ENCODE measurements around the gene RIC1. TPM values are rescaled to one million over a fixed set of nuclear protein-coding genes. Genes with fewer than 3 reads are reported as not detected.

RIC1 gene
- total RNA-seq, 1 experiment from 2014 or later, result 86.8 TPM

DNA sequence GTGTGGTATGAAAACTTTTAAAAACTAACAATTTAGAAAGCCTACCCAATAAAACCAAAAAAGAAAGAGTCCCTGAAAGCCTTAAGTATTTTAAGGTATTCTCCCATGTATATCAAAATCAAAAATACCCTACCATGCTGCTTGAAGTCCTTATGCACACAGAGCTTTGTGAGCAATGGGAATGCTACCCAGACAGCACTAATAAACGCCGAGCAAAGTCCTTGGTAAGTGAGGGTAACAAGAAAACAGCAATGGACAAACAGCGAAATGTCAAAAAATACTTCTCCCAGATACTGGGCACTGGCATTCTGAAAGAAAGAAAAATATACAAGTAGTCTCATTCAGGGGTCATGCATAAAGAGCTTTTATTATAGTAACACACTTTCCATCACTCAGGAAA lies 176.6 kb downstream of the RIC1 start:
- H4K20me1 ChIP-seq (ENCODE audit: insufficient read depth, low read depth, low read length), result no peaks in the 10 kb centered on the region
- H3K27ac ChIP-seq (ENCODE audit: low read length), result no peak overlapping the region
- H3K4me1 ChIP-seq (ENCODE audit: low read length), result no peaks in the 10 kb centered on the region
- H3K4me3 ChIP-seq (ENCODE audit: low read length), result no peak overlapping the region
- H3K9ac ChIP-seq (ENCODE audit: low read length), result no peak overlapping the region
- no peak overlapping the region for H3K4me2 ChIP-seq (ENCODE audit: low read depth, low read length, poor library complexity, severe bottlenecking)
- no peak for DNase-seq
- no peaks in the 10 kb centered on the region for H3K27me3 ChIP-seq (ENCODE audit: low read length)
- no peaks in the 10 kb centered on the region for H3K9me3 ChIP-seq (ENCODE audit: low read length)
- H3K36me3 ChIP-seq (ENCODE audit: insufficient read depth, low read length), result peaks cover 23% of the 10 kb centered on the region; the same call in 1 of the 2 replicates
- no peaks in the 10 kb centered on the region for H3K9me2 ChIP-seq (replicated peaks; ENCODE audit: insufficient read depth, low read length)
- H2AFZ ChIP-seq (ENCODE audit: low read length), result no peak overlapping the region
- H3K79me2 ChIP-seq (ENCODE audit: low read length), result no peaks in the 10 kb centered on the region

GRCh38 chr9:5811751-5812150 lies 182.8 kb downstream of the RIC1 start:
- Histone ChIP-seq H3K79me2 (ENCODE audit: low read length) (peaks cover 23% of the 10 kb centered on the region; the same call in 1 of the 2 replicates), H3K4me2 (ENCODE audit: low read depth, low read length, poor library complexity, severe bottlenecking) (no peak overlapping the region), H3K27ac (ENCODE audit: low read length) (no peak overlapping the region), H3K9ac (ENCODE audit: low read length) (no peak overlapping the region), H4K20me1 (ENCODE audit: insufficient read depth, low read depth, low read length) (no peaks in the 10 kb centered on the region), H3K9me3 (ENCODE audit: low read length) (no peaks in the 10 kb centered on the region), H3K36me3 (ENCODE audit: insufficient read depth, low read length) (peaks cover 27% of the 10 kb centered on the region; the same call in 1 of the 2 replicates), H3K9me2 (replicated peaks; ENCODE audit: insufficient read depth, low read length) (no peaks in the 10 kb centered on the region), H3K4me3 (ENCODE audit: low read length) (no peak overlapping the region), H3K27me3 (ENCODE audit: low read length) (no peaks in the 10 kb centered on the region), H2AFZ (ENCODE audit: low read length) (no peak overlapping the region), H3K4me1 (ENCODE audit: low read length) (no peaks in the 10 kb centered on the region)
- no peak for DNase-seq

GRCh38 chr9:5813824-5814223 lies 184.9 kb downstream of the RIC1 start:
- no peak for DNase-seq
- Histone ChIP-seq H3K36me3 (ENCODE audit: insufficient read depth, low read length) (peaks cover 38% of the 10 kb centered on the region), H3K9me3 (ENCODE audit: low read length) (no peaks in the 10 kb centered on the region), H2AFZ (ENCODE audit: low read length) (no peak overlapping the region), H3K9ac (ENCODE audit: low read length) (no peak overlapping the region), H3K4me1 (ENCODE audit: low read length) (no peaks in the 10 kb centered on the region), H3K27ac (ENCODE audit: low read length) (no peak overlapping the region), H4K20me1 (ENCODE audit: insufficient read depth, low read depth, low read length) (no peaks in the 10 kb centered on the region), H3K9me2 (replicated peaks; ENCODE audit: insufficient read depth, low read length) (no peaks in the 10 kb centered on the region), H3K4me2 (ENCODE audit: low read depth, low read length, poor library complexity, severe bottlenecking) (no peak overlapping the region), H3K27me3 (ENCODE audit: low read length) (no peaks in the 10 kb centered on the region), H3K79me2 (ENCODE audit: low read length) (peaks cover 37% of the 10 kb centered on the region), H3K4me3 (ENCODE audit: low read length) (no peak overlapping the region)

DNA sequence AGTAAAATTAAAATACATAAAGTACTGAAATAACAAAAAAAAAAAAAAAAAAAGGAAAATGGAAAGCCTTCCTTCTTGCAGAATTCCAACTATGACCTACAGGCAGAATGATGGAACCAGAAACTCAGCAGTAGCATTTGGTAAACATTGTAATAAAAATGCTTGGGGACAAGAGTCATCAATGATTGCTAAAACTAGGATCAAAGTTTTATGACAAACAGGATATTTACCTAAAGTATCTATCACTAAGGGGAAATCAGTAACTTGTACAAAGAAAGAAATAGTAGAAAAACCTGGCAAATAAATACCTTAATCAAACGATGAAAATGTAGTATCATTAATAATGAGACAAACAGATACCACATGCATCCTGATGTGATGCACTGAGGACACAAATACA lies 186.6 kb downstream of the RIC1 start:
- no peak overlapping the region for H3K4me2 ChIP-seq (ENCODE audit: low read depth, low read length, poor library complexity, severe bottlenecking)
- H3K79me2 ChIP-seq (ENCODE audit: low read length), result peaks cover 47% of the 10 kb centered on the region
- H3K9ac ChIP-seq (ENCODE audit: low read length), result no peak overlapping the region
- H3K9me3 ChIP-seq (ENCODE audit: low read length), result no peaks in the 10 kb centered on the region
- no peak overlapping the region for H3K27ac ChIP-seq (ENCODE audit: low read length)
- H3K4me1 ChIP-seq (ENCODE audit: low read length), result no peaks in the 10 kb centered on the region
- no peak overlapping the region for H2AFZ ChIP-seq (ENCODE audit: low read length)
- no peak for DNase-seq
- H3K9me2 ChIP-seq (replicated peaks; ENCODE audit: insufficient read depth, low read length), result no peaks in the 10 kb centered on the region
- no peaks in the 10 kb centered on the region for H3K27me3 ChIP-seq (ENCODE audit: low read length)
- peaks cover 28% of the 10 kb centered on the region for H3K36me3 ChIP-seq (ENCODE audit: insufficient read depth, low read length)
- no peaks in the 10 kb centered on the region for H4K20me1 ChIP-seq (ENCODE audit: insufficient read depth, low read depth, low read length)
- H3K4me3 ChIP-seq (ENCODE audit: low read length), result no peak overlapping the region

DNA sequence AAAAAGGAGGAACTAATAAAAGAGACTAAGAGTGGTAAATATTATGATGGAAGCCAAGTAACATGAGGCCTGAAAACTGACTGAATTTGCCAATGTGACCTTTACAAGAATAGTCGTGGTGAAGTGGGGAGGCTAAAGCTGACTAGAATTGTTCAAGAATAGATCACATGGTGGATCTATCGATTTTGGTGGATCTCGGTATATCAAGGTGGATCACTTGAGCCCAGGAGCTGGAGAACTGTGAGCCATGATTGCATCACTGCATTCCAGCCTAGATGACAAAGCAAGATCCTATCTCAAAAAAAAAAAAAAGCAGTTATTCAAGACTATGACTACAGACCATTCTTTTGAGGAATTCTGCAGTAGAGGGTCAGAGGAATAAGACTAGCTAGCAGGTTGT lies 189.0 kb downstream of the RIC1 start:
- no peak overlapping the region for H3K27ac ChIP-seq (ENCODE audit: low read length)
- H2AFZ ChIP-seq (ENCODE audit: low read length), result no peak overlapping the region
- peaks cover 28% of the 10 kb centered on the region for H3K36me3 ChIP-seq (ENCODE audit: insufficient read depth, low read length)

GRCh38 chr9:5818424-5819142 lies 189.7 kb downstream of the RIC1 start:
- Histone ChIP-seq H3K79me2 (ENCODE audit: low read length) (peaks cover 52% of the 10 kb centered on the region), H3K9ac (ENCODE audit: low read length) (no peak overlapping the region), H3K4me2 (ENCODE audit: low read depth, low read length, poor library complexity, severe bottlenecking) (no peak overlapping the region), H3K9me2 (replicated peaks; ENCODE audit: insufficient read depth, low read length) (no peaks in the 10 kb centered on the region), H4K20me1 (ENCODE audit: insufficient read depth, low read depth, low read length) (no peaks in the 10 kb centered on the region), H3K4me3 (ENCODE audit: low read length) (no peak overlapping the region), H3K27ac (ENCODE audit: low read length) (no peak overlapping the region), H2AFZ (ENCODE audit: low read length) (no peak overlapping the region), H3K9me3 (ENCODE audit: low read length) (no peaks in the 10 kb centered on the region), H3K36me3 (ENCODE audit: insufficient read depth, low read length) (peaks cover 23% of the 10 kb centered on the region), H3K27me3 (ENCODE audit: low read length) (no peaks in the 10 kb centered on the region), H3K4me1 (ENCODE audit: low read length) (no peaks in the 10 kb centered on the region)
- DNase-seq, result no peak

More for the DNA sequence above, 189.0 kb downstream of the RIC1 start:
- H3K9ac ChIP-seq (ENCODE audit: low read length), result no peak overlapping the region
- peaks cover 48% of the 10 kb centered on the region for H3K79me2 ChIP-seq (ENCODE audit: low read length)
- no peak overlapping the region for H3K4me2 ChIP-seq (ENCODE audit: low read depth, low read length, poor library complexity, severe bottlenecking)
- no peaks in the 10 kb centered on the region for H3K27me3 ChIP-seq (ENCODE audit: low read length)
- DNase-seq, result no peak
- no peaks in the 10 kb centered on the region for H3K9me3 ChIP-seq (ENCODE audit: low read length)
- H4K20me1 ChIP-seq (ENCODE audit: insufficient read depth, low read depth, low read length), result no peaks in the 10 kb centered on the region
- H3K4me1 ChIP-seq (ENCODE audit: low read length), result no peaks in the 10 kb centered on the region
- no peaks in the 10 kb centered on the region for H3K9me2 ChIP-seq (replicated peaks; ENCODE audit: insufficient read depth, low read length)
- no peak overlapping the region for H3K4me3 ChIP-seq (ENCODE audit: low read length)

- Histone ChIP-seq H3K9ac (ENCODE audit: low read length) (no peak overlapping the region), H3K9me3 (ENCODE audit: low read length) (no peaks in the 10 kb centered on the region), H3K4me3 (ENCODE audit: low read length) (no peak overlapping the region), H3K27ac (ENCODE audit: low read length) (no peak overlapping the region), H4K20me1 (ENCODE audit: insufficient read depth, low read depth, low read length) (no peaks in the 10 kb centered on the region), H3K27me3 (ENCODE audit: low read length) (no peaks in the 10 kb centered on the region), H3K4me1 (ENCODE audit: low read length) (no peaks in the 10 kb centered on the region), H3K4me2 (ENCODE audit: low read depth, low read length, poor library complexity, severe bottlenecking) (no peak overlapping the region), H3K36me3 (ENCODE audit: insufficient read depth, low read length) (peaks cover 20% of the 10 kb centered on the region), H3K9me2 (replicated peaks; ENCODE audit: insufficient read depth, low read length) (no peaks in the 10 kb centered on the region), H2AFZ (ENCODE audit: low read length) (no peak overlapping the region), H3K79me2 (ENCODE audit: low read length) (peaks cover 54% of the 10 kb centered on the region)
- DNase-seq, result no peak
Observed at GRCh38 chr9:5819174-5819573, 190.3 kb downstream of the RIC1 start.

DNA sequence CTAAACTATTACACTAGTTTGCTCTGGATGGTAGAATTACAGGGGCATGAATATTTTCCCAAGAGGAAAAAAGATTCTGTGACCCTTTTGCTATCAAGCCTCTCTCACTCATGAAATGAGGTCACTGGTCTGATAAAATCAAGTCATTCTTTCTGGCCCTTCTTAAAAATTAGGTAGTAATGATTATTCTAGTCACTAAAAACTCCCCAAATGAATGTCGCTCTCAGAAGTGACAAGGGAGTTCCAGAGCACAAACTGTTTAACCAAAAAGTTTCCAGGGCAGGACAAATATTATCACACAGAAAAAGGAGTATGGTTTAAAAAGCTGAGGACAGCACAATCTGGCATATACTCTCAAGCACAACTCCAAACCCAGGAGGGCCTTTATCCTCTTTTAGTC lies 191.5 kb downstream of the RIC1 start:
- Histone ChIP-seq H3K9me2 (replicated peaks; ENCODE audit: insufficient read depth, low read length) (no peaks in the 10 kb centered on the region), H3K4me1 (ENCODE audit: low read length) (no peaks in the 10 kb centered on the region), H3K9ac (ENCODE audit: low read length) (no peak overlapping the region), H3K27ac (ENCODE audit: low read length) (no peak overlapping the region; the same call in 1 of the 2 replicates), H3K79me2 (ENCODE audit: low read length) (peaks cover 52% of the 10 kb centered on the region), H3K4me2 (ENCODE audit: low read depth, low read length, poor library complexity, severe bottlenecking) (no peak overlapping the region), H3K9me3 (ENCODE audit: low read length) (no peaks in the 10 kb centered on the region), H3K27me3 (ENCODE audit: low read length) (no peaks in the 10 kb centered on the region), H2AFZ (ENCODE audit: low read length) (no peak overlapping the region), H4K20me1 (ENCODE audit: insufficient read depth, low read depth, low read length) (no peaks in the 10 kb centered on the region), H3K36me3 (ENCODE audit: insufficient read depth, low read length) (peaks cover 24% of the 10 kb centered on the region), H3K4me3 (ENCODE audit: low read length) (no peak overlapping the region)
- DNase-seq, result no peak
